GM21360 (cell line): ENCODE results near the gene CCSER1.
"Not testable (repeated sequence)": the region's sequence is repeated elsewhere in the genome, so short reads cannot be mapped to it uniquely, and the experiment has no call there.

Source experiments
- ATAC-seq: cut with Tn5 transposase; IDR thresholded peaks from one replicate; pipeline ENCODE4 v1.9.1; 2021; ENCODE audit warnings: mild to moderate bottlenecking, moderate library complexity; ENCODE audit not compliant: unreplicated experiment

The CCSER1 gene

GRCh38 chr4:90798948-90799347, 671.8 kb downstream of the CCSER1 start:
- ATAC-seq: no peak

DNA sequence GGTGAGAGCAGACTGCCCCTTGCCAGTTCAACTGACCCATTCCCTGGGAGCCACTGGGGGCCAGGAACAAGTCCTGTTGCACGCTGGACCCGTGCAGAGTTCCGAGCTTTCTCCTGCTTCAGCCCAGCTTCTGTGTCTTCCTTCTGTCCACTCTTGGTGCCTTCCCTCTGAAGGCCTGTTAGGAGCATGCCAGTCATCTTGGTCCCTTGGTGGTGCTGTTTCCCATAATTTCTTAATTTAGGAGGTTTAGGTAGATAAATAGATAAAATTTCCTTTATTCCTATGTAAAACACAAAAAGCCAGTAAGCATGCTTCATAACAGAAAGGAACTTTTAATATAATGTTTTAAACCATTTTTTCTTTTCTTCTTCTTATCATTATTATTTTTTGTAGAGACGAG, 672.7 kb downstream of the CCSER1 start:
- ATAC-seq: no peak

- ATAC-seq: no peak
These were observed 688.4 kb downstream of the CCSER1 start for GRCh38 chr4:90815569-90815968.

DNA sequence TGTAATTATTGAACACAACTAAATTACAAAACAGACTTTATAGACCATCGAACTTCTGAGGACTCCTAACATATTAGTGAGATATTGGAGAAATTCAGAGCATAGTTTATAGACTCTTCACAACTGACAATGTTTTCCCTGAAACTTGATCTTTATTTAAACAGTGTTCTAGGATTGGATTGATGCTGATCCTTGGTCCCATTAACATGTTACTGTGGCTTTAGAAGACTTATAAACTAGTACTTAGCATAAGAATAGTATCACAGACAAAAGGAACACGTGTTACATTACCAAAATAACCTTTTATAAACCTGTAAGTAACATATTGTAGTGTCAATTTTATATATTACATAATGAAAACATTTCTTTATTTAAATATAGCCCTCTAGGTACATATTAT, 689.6 kb downstream of the CCSER1 start:
- ATAC-seq: no peak

DNA sequence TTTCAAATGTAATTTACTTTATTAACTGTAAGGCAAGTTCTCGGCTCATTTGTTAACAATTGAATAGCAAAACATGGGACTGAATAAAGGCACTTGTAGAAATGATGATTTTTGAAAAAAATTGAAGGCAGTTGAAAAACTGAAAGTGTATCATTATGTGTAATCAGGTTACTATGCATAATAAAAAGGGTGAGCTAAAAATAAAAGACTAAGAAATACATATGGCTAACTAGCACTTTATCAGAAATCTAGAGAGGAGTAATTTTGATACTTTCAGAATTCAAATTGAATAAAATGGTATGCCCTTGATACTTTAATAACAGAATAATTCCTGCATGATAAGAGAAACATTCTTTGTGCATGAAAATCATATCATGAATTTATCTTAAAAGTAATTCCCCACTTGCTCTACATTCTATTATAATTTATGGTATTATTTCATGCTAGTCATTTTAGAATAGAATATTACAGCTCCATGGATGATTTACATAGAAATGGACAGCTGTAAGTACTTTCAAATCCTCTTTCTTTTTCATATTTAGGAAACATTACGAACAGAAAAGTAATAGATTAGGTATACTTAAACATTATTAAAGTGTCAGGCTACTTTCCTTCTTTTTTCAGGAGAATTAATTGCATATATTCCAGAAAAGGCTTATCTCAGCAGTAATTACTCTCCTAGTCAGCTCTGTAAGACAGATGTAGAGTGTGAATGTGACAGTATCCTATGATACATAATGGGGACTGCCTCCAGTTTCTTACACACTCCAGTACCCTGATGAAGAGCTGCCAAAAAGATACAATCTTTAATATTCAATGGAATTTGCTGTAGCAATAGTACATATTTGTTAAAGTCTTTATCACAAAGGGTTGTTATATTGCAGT, 697.3 kb downstream of the CCSER1 start:
- ATAC-seq: no peak

GRCh38 chr4:90825849-90826248, 698.7 kb downstream of the CCSER1 start:
- no peak for ATAC-seq

DNA sequence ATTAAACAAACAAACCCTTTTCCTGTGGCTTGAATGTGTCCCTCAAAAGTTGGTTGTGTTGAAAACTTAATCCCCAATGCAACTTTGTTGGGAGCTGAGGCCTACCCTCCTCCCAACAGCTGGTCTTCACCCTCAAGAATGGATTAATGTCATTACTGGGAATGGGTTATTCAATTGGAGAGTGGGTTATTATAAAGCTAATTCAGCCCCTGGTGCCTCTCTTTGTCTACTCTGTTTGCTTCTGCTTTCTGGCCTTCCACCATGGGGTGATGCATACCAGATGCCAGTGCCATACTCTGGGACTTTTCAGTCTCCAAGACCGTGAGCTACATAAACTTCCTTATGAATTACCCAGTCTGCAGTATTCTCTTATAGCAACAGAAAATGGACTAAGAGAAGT, 706.5 kb downstream of the CCSER1 start:
- ATAC-seq: no peak

DNA sequence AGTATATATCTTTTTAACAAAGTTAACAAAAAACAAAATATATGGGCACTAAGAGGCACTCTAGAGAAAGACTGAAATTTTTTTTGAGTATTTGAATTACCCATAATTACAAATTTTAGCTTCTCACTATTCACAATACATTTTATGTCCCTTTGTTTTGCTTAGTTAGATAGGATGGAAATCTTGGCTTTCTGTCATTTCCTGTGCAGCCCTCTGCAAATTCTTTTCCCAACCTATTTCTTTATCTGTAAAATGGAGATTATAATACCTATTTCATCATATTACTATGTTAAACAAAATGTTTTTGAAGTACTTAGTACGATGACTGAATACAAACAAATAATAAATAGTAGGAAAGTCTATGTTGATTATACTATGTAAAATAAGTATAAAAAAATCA, 710.0 kb downstream of the CCSER1 start:
- no peak for ATAC-seq

GRCh38 chr4:90838859-90839258, 711.7 kb downstream of the CCSER1 start:
- ATAC-seq: not testable (repeated sequence)

DNA sequence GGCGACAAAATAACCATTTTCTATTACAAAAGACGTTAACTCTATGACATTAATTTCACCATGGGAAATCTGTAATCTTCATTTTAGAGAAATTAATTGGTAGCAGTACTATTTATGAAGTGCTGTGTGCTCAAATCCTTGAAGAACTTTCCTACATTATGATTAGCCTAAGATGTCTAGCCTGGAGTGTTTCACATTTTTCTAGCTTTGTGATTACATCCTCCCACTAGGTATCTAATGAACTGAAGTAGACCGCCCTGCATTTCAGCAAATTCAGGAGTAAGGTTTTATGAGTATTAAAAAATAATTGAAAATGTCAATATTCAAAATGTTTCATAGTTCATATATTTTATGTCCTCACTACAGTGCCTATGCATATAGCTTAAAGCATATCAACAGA, 713.1 kb downstream of the CCSER1 start:
- no peak for ATAC-seq

- no peak for ATAC-seq
These were observed 713.6 kb downstream of the CCSER1 start for GRCh38 chr4:90840828-90841227.

- no peak for ATAC-seq
These were observed 714.5 kb downstream of the CCSER1 start for GRCh38 chr4:90841676-90842075.

GRCh38 chr4:90842960-90843359, 715.8 kb downstream of the CCSER1 start:
- ATAC-seq: no peak

GRCh38 chr4:90844241-90844640, 717.0 kb downstream of the CCSER1 start:
- ATAC-seq: no peak

DNA sequence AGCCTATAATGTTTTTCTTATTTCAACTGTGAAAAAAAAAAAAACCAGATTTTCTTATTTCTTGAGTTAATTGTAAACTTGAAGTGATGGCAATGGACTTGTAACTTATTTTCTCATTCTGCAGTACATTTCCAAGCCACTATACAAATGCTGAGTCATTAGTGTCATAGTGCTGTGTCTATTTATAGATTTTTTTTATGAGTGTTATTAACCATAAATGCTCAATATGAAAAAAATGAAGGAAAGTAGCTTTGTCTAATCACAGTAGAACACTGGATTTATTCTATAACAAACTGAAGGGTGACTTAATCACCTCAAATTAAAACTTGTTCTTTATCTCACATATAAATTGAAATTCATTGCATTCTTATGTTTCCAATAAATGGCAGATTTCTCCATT, 718.6 kb downstream of the CCSER1 start:
- ATAC-seq: no peak

- ATAC-seq: no peak
These were observed 725.0 kb downstream of the CCSER1 start for GRCh38 chr4:90852237-90852636.

DNA sequence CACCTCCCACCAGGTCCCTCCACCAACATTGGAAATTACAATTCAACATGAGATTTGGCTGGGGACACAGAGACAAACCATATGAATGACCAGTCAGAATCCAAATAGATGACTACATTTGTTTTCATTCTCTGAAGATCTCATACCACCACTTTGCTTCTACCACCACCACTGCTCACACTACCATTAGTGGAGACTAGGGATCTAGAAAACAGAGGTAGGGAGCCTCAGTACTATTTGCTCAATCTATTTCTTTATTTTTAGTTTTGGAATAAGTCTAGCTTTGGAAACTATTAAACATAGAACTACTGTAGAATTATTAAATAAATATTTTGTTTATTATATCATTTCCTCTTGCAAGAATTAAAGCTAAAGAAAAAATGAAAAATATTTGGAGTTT, 727.9 kb downstream of the CCSER1 start:
- no peak for ATAC-seq

- ATAC-seq: no peak
These were observed 730.1 kb downstream of the CCSER1 start for GRCh38 chr4:90857081-90857820.

DNA sequence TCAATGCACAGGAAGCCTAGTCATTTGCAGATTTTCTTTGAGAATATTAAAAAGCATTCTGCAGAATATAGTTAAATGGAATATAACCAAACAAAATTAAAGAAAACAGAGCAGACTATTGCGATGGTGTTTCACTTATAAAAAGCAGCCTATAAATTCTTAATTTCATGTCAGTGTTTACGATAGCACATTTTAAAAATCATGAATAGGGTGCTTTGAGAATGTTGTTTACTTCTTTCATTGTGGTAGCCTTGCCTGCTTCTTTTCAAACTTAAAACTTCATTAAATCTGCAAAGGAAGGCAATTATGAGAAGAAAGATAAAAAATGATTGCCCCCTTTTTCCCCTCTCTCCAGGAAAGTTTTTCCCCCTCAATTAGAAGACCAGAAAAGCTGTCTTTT, 748.6 kb downstream of the CCSER1 start:
- ATAC-seq: no peak

- no peak for ATAC-seq
These were observed 749.1 kb downstream of the CCSER1 start for GRCh38 chr4:90876296-90876695.

- no peak for ATAC-seq
These were observed 756.3 kb downstream of the CCSER1 start for GRCh38 chr4:90883519-90883918.

DNA sequence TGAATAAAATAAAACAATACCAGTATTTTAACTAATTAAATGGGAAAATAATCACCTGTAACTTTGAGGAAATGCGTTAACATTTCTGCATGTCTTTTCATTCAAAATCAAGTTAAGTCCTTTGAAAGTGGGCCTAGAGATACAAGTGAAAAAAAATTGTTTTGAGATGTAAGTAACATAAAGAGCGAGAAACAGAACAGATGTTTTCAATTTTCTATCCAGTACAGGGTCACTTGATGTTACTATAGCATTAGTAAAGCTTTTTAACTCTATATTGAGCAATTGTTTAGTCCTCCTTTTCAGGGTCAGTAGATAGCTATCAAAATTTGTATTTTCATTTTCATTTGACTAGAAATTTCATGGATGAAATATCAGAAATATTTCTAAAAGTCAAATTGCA, 761.4 kb downstream of the CCSER1 start:
- ATAC-seq: no peak
